ENCODE results near the gene PRKCE. TPM values are rescaled to one million over a fixed set of nuclear protein-coding genes. Genes with fewer than 3 reads are reported as not detected.
A peak's percentile ranks its signal among the peaks of the same experiment; 100 is the strongest.

The PRKCE gene
- total RNA-seq, 1 experiment from 2014 or later: 17.7 TPM

- no TSS peak for BruUV-seq (replicated peaks)
- DNase-seq: no peak
- no peaks in the 10 kb centered on the region for H3K27me3 Mint-ChIP-seq (ENCODE audit: unreplicated experiment)
- H3K36me3 Mint-ChIP-seq (ENCODE audit: insufficient read depth, unreplicated experiment): no peaks in the 10 kb centered on the region
- H3K4me3 Mint-ChIP-seq (ENCODE audit: low read depth, unreplicated experiment): no peak overlapping the region
- intact Hi-C loops (cut with micrococcal nuclease; ENCODE audit: unreplicated experiment): no loop called here
- peaks cover 8% of the 10 kb centered on the region for H3K4me1 Mint-ChIP-seq (ENCODE audit: low read depth, unreplicated experiment)
- CTCF ChIA-PET: no interaction called here
- peaks cover under 1% of the 10 kb centered on the region for H3K9me3 Mint-ChIP-seq (ENCODE audit: low read depth, unreplicated experiment)
- no peak for TF ChIP-seq CTCF (IDR thresholded peaks at IDR 0.05; ENCODE audit: unreplicated experiment)
- no peak overlapping the region for H3K27ac Mint-ChIP-seq (ENCODE audit: unreplicated experiment)
These were observed 59.7 kb downstream of the PRKCE start for GRCh38 chr2:45711224-45711623.

DNA sequence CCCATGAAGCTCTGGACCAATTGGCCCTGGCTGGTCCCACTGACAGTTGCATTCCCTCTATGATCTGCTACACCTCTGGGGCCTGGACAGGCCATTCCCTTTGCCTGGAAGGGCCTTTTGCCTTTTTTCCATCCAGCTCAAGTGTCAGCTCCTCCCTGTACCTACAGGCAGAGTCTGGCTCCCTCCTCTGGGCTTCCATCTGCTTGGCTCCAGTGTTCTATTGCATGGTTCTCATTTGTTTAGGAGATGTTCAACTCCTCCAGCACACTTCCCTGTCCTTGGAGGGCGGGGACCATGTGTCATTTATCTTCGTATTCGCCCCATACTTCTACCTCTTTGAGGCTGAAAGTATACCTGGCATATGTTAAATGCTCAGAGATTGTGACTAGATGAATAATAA lies 61.1 kb downstream of the PRKCE start:
- Mint-ChIP-seq H3K36me3 (ENCODE audit: insufficient read depth, unreplicated experiment) (no peaks in the 10 kb centered on the region), H3K27me3 (ENCODE audit: unreplicated experiment) (no peaks in the 10 kb centered on the region), H3K4me1 (ENCODE audit: low read depth, unreplicated experiment) (peaks cover 8% of the 10 kb centered on the region), H3K27ac (ENCODE audit: unreplicated experiment) (no peak overlapping the region), H3K4me3 (ENCODE audit: low read depth, unreplicated experiment) (no peak overlapping the region), H3K9me3 (ENCODE audit: low read depth, unreplicated experiment) (peaks cover 4% of the 10 kb centered on the region)
- CTCF ChIA-PET: interaction anchor here (0.9 kb wide), 1 partner anchor 63 kb away, joined by 8 read pairs; no protein-coding TSS in a partner anchor
- TF ChIP-seq CTCF (IDR thresholded peaks at IDR 0.05; ENCODE audit: unreplicated experiment): no peak
- no TSS peak for BruUV-seq (replicated peaks)
- peak; percentile 6 for DNase-seq
- intact Hi-C loops (cut with micrococcal nuclease; ENCODE audit: unreplicated experiment): no loop called here

DNA sequence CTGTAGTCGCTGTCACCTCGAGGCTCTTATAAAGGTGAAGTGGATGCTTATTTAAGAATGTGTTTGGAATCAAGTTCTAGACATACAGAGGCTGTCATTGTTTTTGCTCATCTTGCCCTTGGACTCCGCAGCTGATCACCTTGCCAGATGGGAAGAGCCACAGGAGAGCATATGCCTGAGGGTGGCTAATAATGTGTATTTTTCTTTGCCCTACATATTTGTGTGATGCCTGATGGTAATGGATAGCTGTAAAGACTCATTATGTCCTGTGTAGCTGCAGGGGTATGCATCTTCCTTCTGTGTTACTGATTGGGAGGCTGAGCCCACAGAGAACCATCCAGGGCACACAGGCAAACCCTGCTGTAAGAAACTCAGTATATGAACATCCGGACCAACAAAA lies 61.7 kb downstream of the PRKCE start:
- Mint-ChIP-seq H3K4me1 (ENCODE audit: low read depth, unreplicated experiment) (peaks cover 8% of the 10 kb centered on the region), H3K27ac (ENCODE audit: unreplicated experiment) (no peak overlapping the region), H3K9me3 (ENCODE audit: low read depth, unreplicated experiment) (peaks cover 4% of the 10 kb centered on the region), H3K27me3 (ENCODE audit: unreplicated experiment) (no peaks in the 10 kb centered on the region), H3K36me3 (ENCODE audit: insufficient read depth, unreplicated experiment) (no peaks in the 10 kb centered on the region), H3K4me3 (ENCODE audit: low read depth, unreplicated experiment) (no peak overlapping the region)
- intact Hi-C loops (cut with micrococcal nuclease; ENCODE audit: unreplicated experiment): no loop called here
- BruUV-seq (replicated peaks): no TSS peak
- DNase-seq: no peak
- no peak for TF ChIP-seq CTCF (IDR thresholded peaks at IDR 0.05; ENCODE audit: unreplicated experiment)
- CTCF ChIA-PET: no interaction called here

DNA sequence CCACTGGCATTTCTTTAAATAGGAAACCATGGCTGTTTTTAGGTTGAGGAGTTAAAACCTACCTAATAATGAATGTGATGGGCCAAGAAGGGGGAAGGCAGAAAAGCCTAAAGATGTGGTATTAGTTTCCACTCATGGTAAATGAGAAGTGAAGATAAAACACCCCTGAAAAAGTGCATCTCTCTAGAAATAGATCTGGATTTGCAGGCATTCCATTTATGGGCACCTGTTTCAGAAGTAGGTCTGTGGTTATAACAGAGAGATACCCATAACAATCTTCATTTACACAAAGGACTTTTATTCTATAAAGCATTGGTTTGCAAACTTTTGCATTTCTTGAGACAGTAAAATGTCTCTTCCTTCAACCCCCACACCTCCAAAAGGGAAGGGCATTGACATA lies 62.1 kb downstream of the PRKCE start:
- peaks cover 8% of the 10 kb centered on the region for H3K4me1 Mint-ChIP-seq (ENCODE audit: low read depth, unreplicated experiment)
- no peaks in the 10 kb centered on the region for H3K27me3 Mint-ChIP-seq (ENCODE audit: unreplicated experiment)
- no peak for DNase-seq
- peaks cover 4% of the 10 kb centered on the region for H3K9me3 Mint-ChIP-seq (ENCODE audit: low read depth, unreplicated experiment)
- BruUV-seq (replicated peaks): no TSS peak
- TF ChIP-seq CTCF (IDR thresholded peaks at IDR 0.05; ENCODE audit: unreplicated experiment): no peak
- no peak overlapping the region for H3K4me3 Mint-ChIP-seq (ENCODE audit: low read depth, unreplicated experiment)
- H3K36me3 Mint-ChIP-seq (ENCODE audit: insufficient read depth, unreplicated experiment): no peaks in the 10 kb centered on the region
- H3K27ac Mint-ChIP-seq (ENCODE audit: unreplicated experiment): no peak overlapping the region
- CTCF ChIA-PET: interaction anchor here (1.4 kb wide), 1 partner anchor 12 kb away, joined by 3 read pairs; no protein-coding TSS in a partner anchor
- intact Hi-C loops (cut with micrococcal nuclease; ENCODE audit: unreplicated experiment): no loop called here

Measured in Calu3 (cell line).